Cortex of kidney (tissue), 1 donor: ENCODE measurements around the gene PRSS57.

Source experiments
- DNase-seq: peaks from one replicate; lab custom pipeline; 2025; lab: John Stamatoyannopoulos, UW

PRSS57 gene

DNA sequence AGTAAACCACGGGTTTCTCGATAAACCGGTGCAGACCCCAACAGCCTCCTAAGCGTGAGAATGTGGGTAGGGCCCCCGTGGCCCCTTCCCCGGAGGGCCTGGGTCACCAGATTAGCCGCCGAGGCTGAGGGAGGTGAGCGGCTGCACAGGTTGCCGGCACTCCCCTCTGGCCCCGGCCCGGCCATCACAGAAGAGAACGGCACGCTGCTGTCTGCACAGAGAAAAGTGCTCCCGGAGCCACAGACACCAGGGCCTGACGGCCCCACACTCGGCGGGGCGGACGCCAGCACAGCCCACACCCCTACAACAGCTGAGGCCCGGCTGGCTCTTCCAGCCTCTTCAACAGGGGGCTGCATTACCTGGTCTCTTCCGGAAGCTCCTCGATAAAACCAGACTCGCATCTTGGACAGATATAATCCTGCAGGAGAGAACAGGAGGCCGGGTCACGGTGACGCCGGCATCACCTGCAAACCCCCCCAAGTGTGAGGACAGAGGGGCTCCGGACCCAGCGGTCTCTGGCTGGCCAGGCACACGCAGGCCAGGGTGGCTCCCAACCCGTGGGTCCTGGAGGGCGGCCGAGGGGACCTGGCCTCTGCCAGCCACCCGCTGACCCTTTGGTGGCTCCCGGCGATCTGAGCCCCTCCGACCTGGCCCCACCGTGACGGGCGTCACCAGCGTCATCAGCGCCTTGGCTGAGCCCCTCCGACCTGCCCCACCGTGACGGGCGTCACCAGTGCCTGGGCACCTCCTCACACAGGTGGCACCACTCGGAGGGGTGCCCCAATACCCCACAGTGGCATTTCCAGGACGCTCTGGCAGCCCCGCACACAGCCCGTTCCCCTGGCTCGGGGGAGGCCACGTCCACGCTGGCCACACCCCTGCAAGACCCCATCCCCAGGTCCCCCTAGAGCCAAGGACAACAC is 42.5 kb downstream of the PRSS57 start:
- no peak for DNase-seq

DNA sequence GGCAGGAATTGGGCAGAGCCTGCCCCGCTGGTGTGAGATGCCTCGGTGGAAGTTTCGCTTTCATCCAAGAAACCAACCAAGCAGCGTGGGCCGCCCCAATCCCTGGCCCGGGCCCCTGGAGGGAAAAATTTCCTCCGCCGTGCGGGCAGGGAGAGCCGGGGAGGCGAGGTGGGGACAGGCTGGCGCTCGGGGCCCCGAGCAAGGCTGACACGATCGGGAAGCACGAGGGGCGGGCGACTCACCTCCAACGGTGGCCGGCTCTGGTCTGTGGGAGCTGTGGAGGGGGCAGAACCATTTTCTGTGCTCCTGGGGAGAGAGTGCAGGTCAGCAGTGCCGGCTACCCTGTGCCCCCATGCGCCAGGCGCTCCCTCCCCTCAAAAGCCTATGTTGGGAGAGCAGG is 43.3 kb downstream of the PRSS57 start:
- no peak for DNase-seq

DNA sequence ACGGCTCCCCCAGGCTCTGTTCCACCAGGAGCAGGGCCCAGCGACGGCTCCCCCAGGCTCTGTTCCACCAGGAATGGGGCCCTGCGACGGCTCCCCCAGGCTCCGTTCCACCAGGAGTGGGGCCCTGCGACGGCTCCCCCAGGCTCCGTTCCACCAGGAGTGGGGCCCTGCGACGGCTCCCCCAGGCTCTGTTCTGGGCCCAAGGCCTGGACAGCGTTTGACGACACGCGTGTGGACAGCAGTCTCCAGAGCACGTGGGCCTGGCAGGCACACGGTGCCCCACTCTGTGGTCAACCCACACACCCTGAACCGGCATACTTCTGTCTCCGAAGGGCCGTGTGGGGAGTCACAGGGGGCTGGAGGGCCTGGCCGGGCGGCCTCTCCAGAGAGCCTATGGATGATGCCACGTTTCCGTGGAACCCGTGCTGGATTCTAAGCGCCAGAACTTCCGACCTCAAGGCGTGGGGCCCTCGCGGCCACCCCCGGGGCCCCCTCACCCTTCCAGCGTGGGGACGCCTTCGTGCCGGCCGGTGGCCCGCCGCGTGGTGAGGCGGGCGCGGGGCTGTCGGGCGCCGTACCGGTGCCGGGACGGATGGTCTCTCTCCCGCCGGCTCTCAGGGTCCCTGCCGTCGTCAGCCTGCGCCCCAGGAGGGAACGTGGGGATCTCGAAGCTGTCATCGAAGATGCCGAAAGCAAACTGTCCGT is 44.0 kb downstream of the PRSS57 start:
- DNase-seq: no peak

DNA sequence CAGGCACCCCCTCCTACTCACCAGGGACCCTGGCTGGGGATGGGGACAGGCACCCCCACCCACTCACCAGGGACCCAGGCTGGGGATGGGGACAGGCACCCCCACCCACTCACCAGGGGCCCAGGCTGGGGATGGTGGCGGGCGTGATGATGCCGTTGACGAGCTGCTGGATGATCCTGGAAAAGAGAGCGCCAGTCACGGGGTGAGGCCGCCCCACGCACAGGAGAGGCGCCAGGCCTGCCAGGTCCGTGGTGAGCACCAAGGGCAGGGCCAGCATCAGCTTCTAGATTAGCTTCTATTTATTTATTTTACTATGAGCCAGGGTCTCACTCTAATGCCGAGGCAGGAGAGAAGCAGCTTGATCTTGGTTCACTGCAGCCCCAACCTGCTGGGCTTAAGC is 45.1 kb downstream of the PRSS57 start:
- no peak for DNase-seq

DNA sequence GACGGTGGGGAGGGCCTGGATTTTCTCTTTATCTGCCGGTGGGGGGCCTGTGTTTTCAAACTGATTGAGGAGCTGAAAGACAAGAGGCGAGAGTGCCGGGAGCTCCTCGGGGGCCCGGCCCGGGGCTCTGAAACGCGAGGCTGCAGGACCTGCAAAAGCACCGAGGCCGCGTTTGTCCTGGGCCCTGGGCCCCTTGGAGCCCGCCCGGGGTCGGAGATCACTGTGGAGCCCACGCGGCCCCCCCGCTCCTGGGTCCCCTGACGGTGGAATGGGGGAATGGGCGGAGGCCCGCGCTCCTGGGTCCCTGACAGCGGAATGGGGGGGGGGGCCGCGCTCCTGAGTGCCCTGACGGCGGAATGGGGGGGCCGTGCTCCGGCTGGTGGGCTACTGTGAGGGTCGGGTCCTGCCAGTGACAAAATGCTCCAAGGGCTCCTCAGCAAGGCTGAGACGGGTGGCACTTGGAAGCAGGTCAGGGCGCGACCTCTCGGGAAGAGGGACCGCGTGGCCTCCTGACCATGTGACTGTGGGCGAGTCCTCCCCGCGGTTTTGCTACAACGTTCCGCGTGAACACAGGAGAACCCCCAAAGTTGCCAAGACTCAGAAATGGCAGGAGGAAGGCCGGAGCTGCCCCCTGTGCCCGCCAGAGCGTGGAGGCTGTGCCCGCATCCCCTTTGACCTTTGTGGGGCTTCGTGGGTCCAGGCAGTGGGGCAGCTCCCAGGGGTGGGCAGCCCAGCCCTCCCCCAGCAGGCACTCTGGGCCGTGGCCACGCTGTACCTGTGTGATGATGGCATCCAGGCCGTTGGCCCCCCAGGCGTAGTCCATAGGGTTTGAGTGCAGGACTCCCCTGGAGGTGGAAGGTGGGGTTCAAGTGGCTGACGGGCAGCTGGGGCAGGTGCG is 46.1 kb downstream of the PRSS57 start:
- DNase-seq: no peak

DNA sequence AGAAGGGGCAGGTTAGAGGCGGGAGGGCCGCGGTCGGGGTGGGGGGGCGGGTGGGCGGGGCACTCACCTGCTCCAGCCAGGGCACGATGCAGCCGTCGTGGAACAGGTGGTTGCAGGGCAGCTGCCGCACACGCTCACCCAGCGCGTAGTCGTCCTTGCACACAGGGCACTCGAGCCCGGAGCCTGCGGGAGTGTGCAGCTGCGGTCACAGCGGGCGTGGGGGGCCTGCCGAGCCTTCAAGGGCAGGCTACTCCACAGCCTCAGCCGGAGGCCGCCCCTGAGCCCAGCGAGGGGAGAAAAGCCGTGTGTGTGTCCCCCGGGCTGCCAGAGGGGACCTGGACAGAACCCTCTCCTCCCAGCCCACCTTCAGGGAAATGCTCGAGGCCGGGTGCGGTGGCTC is 46.9 kb downstream of the PRSS57 start:
- DNase-seq: no peak

DNA sequence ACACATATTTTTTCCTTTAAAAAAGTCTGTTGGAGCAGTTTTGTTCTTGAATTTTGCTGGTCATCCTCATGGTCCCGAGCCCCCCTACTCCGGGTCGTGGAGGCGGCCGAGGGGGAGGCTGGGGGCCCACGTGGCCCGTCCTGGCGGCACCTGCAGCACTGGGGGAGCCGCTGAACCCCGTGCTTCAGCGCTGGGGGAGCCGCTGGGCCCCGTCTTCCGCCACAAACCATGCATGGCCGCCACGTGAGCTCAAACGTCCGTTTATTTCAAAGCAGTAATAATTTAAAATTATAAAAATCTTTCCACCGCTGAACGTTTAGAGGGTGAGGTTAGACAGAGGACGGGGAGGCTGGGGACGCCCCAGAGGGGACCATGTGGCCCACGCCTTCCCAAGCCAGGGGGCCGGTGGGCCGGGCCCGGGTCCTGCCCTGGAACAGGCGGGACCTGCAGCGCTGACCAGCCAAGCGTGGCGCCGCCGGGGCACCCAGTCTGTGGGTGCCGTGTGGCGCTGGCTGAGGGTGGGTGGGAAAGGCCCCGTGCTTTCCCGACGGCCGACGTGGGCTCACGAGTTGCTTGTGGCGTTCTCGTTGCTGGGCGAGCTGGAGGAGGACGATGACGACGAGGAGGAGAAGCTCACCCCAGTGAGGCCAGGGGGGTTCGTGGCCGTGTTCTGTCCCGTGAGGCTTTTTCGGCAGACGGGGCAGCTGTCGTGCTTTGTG is 47.5 kb downstream of the PRSS57 start:
- DNase-seq: no peak

DNA sequence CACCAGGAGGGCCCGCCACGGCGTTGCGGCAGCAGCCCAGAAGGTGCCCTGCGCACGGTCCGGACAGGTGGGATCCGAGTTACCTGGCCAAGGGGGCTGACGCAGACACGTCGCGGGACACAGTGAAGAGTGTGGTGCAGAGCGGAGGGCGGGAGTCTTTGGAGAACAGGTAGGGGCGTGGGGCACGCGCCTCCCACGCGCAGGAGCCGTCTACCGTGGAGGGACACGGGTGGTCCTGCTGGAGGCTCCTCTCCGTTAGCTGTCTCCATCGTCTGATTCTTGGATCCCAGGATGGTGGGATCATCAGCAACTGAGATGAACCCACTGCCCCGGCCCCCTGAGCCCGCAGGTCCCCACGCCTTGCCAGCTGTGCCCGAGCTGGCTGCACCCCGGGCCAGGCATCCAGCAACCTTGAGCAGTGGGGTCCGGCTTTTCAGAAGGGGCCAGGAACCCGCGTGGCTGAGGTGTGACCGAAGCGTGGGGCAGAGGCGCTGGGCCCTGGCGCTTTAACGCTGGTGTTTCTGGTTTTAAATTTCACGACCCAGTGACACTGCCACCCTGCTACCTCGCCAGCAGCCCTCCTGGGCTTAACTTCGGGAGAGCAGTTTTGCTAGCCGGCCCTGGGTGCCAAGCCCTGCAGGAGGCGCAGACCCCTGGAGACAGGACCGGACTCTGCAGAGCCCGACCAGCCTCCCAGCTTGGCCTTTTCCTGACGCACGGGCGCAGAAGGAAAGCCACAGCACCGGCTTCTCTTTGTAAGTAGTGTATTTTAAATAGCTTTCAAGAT is 48.3 kb downstream of the PRSS57 start:
- DNase-seq: no peak

DNA sequence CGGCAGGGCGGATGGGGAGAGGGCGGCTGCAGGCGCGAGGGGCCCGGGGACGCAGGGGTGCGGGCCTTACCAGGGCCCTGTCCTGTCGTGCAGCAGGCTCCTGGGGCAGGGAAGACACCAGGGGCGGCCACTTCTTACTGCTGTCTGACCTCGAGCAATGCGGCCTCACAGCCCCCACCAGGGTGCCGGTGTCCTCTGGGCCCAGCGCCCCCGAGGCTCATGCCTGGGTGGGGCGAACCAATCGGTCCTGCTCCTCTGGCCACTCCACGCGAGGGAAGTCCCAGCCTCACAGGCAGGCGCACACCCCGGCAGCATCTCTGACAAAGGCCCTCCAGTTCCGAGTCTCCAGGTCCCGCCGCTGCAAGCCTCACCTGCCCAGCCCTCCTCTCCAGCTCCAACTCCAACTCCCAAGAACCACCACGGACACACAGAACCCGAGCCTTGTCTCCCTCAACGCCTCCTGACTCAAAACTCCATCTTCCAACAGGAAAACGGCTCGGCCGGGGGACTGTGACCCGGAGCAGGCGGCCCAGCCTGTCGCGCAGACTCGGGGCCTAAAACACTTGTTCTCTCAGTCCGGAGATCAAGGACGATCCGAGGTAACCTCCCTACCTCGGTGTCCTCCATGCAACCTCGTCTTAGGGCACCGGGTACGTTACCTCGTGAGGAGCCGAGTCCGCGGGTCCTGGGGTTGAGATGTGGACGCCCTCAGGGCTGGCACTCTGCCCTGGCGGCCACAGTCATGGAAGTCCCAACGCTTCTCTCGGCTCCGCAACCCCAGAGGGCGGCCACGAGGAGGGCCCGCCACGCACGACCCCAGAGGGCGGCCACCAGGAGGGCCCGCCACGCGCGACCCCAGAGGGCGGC is 49.1 kb downstream of the PRSS57 start:
- DNase-seq: no peak

DNA sequence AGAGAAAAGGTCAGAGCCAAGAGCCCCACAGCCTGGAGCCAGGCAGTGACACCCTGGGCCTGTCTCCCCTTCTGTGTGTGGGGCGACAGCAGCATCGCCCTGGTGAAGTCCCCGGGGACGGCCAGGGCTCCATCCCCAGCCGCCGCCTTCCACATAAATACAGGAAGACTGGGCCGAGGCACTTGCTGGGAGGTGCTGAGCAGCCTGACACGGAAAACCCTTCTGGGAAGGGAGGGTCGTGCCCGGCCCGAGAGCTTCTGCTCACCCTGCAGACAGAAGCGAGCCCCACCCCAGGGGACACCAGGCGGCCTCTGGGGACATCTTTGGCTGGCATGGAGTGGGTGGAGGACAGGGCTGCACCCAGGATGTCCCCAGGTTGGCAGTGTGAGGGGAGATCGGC is 50.5 kb downstream of the PRSS57 start:
- no peak for DNase-seq

DNA sequence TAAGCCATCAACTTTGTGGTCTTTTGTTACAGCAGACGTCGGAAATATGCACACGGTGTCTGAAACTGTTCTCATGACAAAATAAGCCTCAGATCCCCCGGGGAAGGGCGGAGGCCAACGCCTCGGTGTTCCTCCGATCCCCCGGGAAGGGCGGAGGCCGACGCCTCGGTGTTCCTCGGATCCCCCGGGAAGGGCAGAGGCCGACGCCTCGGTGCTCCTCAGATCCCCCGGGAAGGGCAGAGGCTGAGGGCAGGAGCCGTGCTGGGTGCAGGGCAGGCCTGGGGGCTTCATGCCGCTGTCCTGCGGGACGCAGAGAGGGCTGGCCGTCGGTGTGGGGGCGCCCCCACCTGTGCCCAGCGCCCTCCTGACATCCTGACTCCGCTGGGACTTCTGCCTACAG is 50.9 kb downstream of the PRSS57 start:
- no peak for DNase-seq

DNA sequence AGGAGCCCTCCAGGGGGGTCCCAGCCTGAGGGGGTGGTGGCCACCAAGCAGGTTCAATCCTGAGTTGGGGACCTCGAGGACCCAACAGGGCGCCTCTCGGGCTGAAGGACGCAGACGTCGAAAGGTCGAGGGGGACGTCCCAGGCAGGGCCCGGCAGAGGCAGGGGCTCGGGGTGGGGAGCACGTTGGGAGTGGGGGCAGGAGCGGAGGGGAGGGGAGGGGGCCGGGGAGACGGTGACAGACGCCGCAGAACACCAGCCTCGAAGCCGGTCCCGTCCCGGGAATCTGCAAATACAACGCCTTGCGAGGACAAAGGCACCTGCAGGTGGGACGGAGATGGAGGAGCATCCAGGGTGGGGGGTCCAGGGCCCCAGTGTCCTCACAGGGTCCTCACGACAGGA is 51.5 kb downstream of the PRSS57 start:
- DNase-seq: no peak

DNA sequence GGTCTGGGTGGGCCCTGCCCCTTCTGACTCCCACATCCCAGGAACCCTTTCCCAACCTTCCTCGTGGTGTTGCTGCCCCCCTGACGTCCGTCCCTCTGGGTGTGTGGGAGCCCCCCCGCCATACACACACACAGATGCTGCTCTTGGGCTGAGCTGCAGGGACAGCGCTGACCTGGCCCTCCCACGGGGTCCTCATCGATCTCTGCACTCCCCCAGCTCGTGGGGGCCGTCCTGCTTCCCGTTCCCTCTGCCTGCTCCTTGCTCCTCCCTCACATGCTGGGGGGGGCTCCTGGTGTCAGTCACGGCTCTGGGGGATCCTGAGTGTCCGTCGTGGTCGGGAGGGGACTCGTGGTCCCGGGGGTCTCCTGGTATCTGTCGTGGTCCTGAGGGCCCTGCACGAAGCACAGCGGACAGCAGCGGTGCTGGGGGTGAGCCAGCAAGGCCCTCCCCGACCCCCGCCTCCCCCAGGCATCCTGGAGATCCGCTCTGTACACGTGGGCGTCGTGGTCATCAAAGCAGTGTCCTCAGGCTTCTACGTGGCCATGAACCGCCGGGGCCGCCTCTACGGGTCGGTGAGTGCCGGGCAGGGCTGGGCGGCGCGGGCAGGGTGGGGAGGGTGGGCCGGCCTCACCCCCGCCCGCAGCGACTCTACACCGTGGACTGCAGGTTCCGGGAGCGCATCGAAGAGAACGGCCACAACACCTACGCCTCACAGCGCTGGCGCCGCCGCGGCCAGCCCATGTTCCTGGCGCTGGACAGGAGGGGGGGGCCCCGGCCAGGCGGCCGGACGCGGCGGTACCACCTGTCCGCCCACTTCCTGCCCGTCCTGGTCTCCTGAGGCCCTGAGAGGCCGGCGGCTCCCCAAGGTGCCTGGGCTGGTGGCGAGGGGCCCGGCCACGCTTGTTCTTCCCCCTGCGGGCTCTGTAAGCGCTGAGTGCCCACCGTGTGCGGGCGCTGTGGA is 52.2 kb downstream of the PRSS57 start:
- no peak for DNase-seq

DNA sequence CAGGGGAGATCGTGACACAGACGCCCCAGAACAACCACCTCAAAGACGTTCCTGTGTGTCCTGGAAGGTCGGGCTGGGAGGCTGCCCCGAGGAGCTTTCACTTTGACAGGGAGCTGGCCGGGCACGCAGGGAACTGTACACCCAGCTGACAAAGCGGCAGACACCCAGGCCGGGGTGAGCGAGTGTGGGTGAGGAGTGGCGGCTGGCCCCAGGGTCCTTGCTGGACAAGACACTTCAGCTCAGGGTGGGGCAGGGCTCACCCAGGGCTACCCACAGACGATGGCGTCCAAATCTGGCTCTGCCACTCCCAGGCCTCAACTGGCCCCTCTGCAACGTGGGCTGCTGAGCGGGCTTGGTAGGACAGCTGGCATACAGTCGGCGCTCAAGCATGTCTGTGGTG is 53.5 kb downstream of the PRSS57 start:
- no peak for DNase-seq

DNA sequence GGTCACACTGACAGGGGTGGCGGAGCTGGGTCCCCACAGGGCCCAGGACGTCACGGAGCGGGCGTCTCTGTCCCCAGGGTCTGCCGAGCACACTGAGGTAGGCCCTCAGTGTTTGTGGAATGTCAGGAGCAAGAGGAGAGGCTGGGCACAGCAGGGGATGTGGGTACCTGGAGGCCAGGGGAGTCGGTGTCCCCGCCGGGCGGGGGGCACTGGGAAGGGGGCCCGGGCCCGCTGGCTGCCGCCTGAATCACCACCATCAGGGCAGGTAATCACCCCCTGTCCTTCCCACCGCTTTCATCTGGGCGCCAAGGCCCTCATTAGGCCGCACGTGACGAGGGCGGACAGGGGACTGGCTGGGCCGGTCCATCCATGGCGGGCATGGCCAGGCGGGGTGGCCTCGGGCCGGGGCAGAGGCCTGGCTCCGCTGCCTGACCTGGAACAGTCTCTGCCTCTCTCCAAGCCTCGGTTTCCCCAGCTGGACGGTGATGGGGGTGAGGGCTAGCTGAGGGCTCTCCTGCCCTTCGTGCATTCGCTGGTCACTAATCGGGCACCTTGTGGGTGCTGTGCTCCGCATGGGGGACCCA is 54.6 kb downstream of the PRSS57 start:
- no peak for DNase-seq

DNA sequence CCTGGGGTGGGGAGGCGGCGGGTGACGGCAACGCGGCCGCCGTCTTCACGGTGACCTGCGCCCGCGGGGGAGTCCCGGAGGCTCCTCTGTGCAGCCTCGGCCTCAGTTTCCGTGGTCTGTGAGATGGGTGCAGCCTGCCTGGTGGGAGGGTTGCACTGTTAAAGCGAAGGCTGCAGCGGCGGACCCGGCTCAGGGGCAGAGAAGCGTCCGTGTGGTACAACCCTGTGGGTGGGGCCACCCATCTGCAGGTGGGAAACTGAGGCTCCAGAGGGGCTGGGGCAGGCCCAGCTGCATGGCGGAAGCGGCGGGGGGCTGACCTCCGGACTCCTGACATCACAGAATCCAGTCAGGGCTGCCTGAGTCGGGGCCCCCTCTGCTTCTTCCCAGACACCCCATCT is 55.1 kb downstream of the PRSS57 start:
- DNase-seq: no peak

DNA sequence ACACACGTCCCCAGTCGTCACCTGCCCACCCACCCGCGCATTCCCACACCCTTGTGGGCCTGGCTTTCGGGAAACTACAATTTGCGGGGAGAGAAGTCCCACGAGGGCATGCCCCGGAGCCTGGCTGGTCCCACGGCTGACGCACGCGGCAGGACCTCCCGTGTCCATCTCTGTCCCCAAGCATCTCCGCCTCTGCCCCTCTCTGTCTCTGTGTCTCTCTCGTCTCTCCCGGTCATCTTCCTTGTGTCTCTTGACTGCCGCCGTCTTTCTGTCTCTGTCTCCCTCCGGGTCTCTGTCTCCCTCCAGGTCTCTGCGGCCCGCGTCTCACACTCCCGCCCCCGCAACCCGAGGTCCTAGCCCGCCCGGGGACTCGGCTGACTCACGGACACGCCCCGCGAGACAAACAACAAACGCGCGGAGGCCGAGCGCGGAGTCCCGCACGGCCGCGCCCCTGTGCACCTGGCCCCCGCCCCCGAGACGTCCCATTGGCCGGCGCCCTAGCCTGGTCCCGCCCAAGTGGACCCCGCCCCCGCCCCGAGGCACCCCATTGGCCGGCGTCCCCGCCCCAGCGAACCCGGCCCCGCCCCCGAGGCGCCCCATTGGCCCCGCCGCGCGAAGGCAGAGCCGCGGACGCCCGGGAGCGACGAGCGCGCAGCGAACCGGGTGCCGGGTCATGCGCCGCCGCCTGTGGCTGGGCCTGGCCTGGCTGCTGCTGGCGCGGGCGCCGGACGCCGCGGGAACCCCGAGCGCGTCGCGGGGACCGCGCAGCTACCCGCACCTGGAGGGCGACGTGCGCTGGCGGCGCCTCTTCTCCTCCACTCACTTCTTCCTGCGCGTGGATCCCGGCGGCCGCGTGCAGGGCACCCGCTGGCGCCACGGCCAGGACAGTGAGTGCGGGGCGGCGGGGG is 55.7 kb downstream of the PRSS57 start, which contains the start of gene FGF22:
TSS of gene FGF22 (plus strand) at position 627 of the 908 bp plus-strand sequence. CDS start at position 674, 47 bp downstream.
- DNase-seq: no peak
